ENCODE measurements around the gene SPOCK2.

DNA sequence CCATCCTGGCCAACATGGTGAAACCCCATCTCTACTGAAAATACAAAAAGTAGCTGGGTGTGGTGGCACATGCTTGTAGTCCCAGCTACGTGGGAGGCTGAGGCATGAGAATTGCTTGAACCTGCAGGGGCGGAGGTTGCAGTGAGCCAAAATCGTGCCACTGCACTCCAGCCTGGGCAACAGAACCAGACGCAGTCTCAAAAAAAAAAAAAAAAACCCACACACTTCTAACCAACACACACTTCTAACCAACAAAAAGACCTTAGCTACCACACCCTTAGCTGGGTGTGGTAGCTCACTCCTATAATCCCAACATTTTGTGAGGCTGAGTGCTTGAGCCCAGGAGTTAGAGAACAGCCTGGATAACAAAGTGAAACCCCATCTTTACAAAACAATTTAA, 33.9 kb upstream of the SPOCK2 start:
- no peak for TF ChIP-seq POLR2AphosphoS5 (IDR thresholded peaks at IDR 0.05; ENCODE audit: low read depth, low read length)
- TF ChIP-seq POLR2A (IDR thresholded peaks at IDR 0.05; ENCODE audit: low read depth, low read length): no peak
- no peak for TF ChIP-seq PAX5 (IDR thresholded peaks at IDR 0.05; ENCODE audit: insufficient read depth, low read length, severe bottlenecking)
- TF ChIP-seq TAF1 (IDR thresholded peaks at IDR 0.05; ENCODE audit: low read depth, low read length): no peak
- TF ChIP-seq SPI1 (IDR thresholded peaks at IDR 0.05; ENCODE audit: low read depth, low read length): no peak

Measured in GM12891 (cell line).